Smooth muscle cell (in vitro differentiated cells): ENCODE data around the gene ZFP36L2. TPM values are rescaled to one million over a fixed set of nuclear protein-coding genes. Genes with fewer than 3 reads are reported as not detected.

Source experiments
- DNase-seq: peaks from one replicate; lab custom pipeline; 2025; ENCODE audit not compliant: unreplicated experiment; lab: John Stamatoyannopoulos, UW
- H2AFZ ChIP-seq: fragments of 200-600 bp; sonication (generic); 2 replicates; pipeline ENCODE4 v1.6.0; 2016; ENCODE audit warnings: antibody characterized with exemption, low read depth, mild to moderate bottlenecking
- H3F3A ChIP-seq: fragments of 200-600 bp; sonication (generic); 2 replicates; pipeline ENCODE4 v1.6.0; 2017; ENCODE audit warnings: antibody characterized with exemption, low read depth
- H3K27ac ChIP-seq: fragments of 200-600 bp; sonication (generic); 2 replicates; pipeline ENCODE4 v1.5.1; 2016; ENCODE audit warnings: low read depth, mild to moderate bottlenecking
- H3K27me3 ChIP-seq: fragments of 200-600 bp; sonication (generic); 2 replicates; pipeline ENCODE4 v1.6.1; 2016; ENCODE audit warnings: low read depth, mild to moderate bottlenecking
- H3K36me3 ChIP-seq: fragments of 200-600 bp; sonication (generic); 2 replicates; pipeline ENCODE4 v1.5.1; 2016; ENCODE audit warnings: low read depth
- H3K4me1 ChIP-seq: fragments of 200-600 bp; sonication (generic); 2 replicates; pipeline ENCODE4 v1.5.1; 2016; ENCODE audit warnings: low read depth
- H3K4me2 ChIP-seq: fragments of 200-600 bp; sonication (generic); 2 replicates; pipeline ENCODE4 v1.6.0; 2016; ENCODE audit warnings: mild to moderate bottlenecking
- H3K4me3 ChIP-seq: fragments of 200-600 bp; sonication (generic); 2 replicates; pipeline ENCODE4 v1.5.1; 2016; ENCODE audit warnings: mild to moderate bottlenecking
- H3K79me2 ChIP-seq: fragments of 200-600 bp; sonication (generic); 2 replicates; pipeline ENCODE4 v1.6.0; 2016; ENCODE audit warnings: low read depth, mild to moderate bottlenecking
- H3K9ac ChIP-seq: fragments of 200-600 bp; sonication (generic); 2 replicates; pipeline ENCODE4 v1.6.0; 2016; ENCODE audit warnings: low read depth
- H3K9me3 ChIP-seq: fragments of 200-600 bp; sonication (generic); replicated peaks from 2 replicates; pipeline ENCODE4 v1.5.1; 2016; ENCODE audit warnings: low read depth
- H4K20me1 ChIP-seq: fragments of 200-600 bp; sonication (generic); 2 replicates; pipeline ENCODE4 v1.6.0; 2016; ENCODE audit warnings: low read depth
- WGBS: methylation state at CpG from one replicate; pipeline ENCODE4 v1.1.7; 2016; ENCODE audit warnings: low lambda C conversion rate; 5-methylcytosine and 5-hydroxymethylcytosine counted together
- polyA plus RNA-seq: library from polyadenylated mRNA; unstranded; fragments of >200 nt; fragmentation: Nextera tagmentation; extraction: Ambion mirVana; gene quantifications from 2 replicates; pipeline ENCODE4 v1.2.1, GENCODE V29; 2016
- total RNA-seq: library from RNA; depleted of rRNA; stranded (reverse); fragments of >200 nt; gene quantifications from 2 replicates; pipeline ENCODE4 v1.2.3, GENCODE V29; 2014
- TF ChIP-seq, protein P1 (sequence below): fragments of 200-600 bp; sonication (generic); IDR thresholded peaks from 2 replicates; pipeline ENCODE4 v1.5.1; 2017; ENCODE audit warnings: borderline replicate concordance, mild to moderate bottlenecking, antibody characterized with exemption; ENCODE audit not compliant: insufficient read depth, poor library complexity, severe bottlenecking

The ZFP36L2 gene
- total and polyA plus RNA-seq, 2 experiments from 2014 or later = 7.1 to 25.8 TPM

DNA sequence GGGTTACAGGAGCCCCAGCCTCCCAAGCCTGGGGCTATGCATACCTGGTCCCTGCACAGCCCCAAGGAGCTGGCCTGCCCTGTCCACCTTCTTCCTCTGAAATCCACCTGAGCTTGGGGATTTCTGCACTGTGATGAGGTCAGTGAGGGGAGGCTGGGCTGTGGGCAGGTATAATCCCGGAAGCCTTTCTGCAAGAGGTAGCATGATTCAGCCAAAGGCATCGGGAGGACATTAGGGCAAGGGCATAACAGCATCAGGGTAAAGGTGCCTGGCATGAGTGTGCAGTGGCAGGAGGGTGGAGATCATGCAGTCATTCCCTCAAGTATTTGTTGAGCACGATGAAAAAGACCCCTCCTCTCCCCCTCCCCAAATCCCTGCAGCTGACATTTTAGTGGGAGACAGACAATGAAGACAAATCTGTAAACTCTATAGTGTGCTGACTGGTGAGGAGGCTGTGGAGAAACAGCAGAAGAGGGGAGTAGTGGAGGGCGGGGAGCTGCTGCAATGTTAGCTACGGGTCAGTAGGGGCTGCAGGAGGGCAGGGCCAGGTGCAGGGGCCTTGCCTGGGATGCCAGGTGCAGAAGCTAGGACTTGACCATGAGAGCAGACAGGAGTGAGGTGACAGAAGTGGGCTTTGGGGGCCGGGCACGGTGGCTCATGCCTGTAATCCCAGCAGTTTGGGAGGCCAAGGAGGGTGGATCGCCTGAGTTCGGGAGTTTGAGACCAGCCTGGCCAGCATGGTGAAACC, 18.7 kb downstream of the ZFP36L2 start:
- 86% methylated on average over 9 of the region's 9 CpGs for WGBS
- no peak overlapping the region for H2AFZ ChIP-seq
- H3K4me2 ChIP-seq = no peak overlapping the region

DNA sequence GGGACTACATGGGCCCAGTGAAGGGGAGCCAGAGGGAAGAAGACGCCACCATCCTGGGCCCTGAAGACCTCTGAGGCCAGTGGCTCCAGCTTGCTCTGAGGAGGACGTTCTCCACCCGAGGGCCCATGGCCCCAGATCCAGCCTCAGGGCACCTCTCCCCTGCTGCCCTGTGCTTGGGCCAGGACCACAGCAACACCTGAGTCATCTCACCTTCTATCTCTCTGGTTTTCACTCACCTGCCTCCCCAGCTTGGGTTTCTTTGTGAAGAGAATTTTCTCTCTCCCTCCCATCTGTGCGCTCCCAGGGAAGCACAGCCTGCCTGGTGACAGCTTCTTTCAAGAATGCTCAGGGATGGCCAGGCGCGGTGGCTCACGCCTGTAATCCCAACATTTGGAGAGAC, 19.8 kb downstream of the ZFP36L2 start:
- Histone ChIP-seq H3K4me3 (no peak overlapping the region), H4K20me1 (no peaks in the 10 kb centered on the region), H3K27me3 (no peaks in the 10 kb centered on the region), H3K4me1 (no peaks in the 10 kb centered on the region), H3F3A (no peaks in the 10 kb centered on the region), H2AFZ (no peak overlapping the region), H3K36me3 (no peaks in the 10 kb centered on the region), H3K4me2 (no peak overlapping the region), H3K27ac (no peak overlapping the region), H3K9ac (no peak overlapping the region), H3K9me3 (no peaks in the 10 kb centered on the region), H3K79me2 (no peaks in the 10 kb centered on the region)
- DNase-seq = no peak
- 71% methylated on average over 7 of the region's 7 CpGs for WGBS
- TF ChIP-seq, protein P1, sequence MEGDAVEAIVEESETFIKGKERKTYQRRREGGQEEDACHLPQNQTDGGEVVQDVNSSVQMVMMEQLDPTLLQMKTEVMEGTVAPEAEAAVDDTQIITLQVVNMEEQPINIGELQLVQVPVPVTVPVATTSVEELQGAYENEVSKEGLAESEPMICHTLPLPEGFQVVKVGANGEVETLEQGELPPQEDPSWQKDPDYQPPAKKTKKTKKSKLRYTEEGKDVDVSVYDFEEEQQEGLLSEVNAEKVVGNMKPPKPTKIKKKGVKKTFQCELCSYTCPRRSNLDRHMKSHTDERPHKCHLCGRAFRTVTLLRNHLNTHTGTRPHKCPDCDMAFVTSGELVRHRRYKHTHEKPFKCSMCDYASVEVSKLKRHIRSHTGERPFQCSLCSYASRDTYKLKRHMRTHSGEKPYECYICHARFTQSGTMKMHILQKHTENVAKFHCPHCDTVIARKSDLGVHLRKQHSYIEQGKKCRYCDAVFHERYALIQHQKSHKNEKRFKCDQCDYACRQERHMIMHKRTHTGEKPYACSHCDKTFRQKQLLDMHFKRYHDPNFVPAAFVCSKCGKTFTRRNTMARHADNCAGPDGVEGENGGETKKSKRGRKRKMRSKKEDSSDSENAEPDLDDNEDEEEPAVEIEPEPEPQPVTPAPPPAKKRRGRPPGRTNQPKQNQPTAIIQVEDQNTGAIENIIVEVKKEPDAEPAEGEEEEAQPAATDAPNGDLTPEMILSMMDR = no peak

More for the DNA sequence above, 18.7 kb downstream of the ZFP36L2 start:
- H3K4me3 ChIP-seq = no peak overlapping the region
- no peaks in the 10 kb centered on the region for H3K36me3 ChIP-seq
- H3K27me3 ChIP-seq = no peaks in the 10 kb centered on the region
- H3F3A ChIP-seq = no peaks in the 10 kb centered on the region
- H3K79me2 ChIP-seq = no peaks in the 10 kb centered on the region
- no peak overlapping the region for H3K27ac ChIP-seq
- DNase-seq = no peak
- TF ChIP-seq, protein P1 = no peak
- no peaks in the 10 kb centered on the region for H3K4me1 ChIP-seq
- no peak overlapping the region for H3K9ac ChIP-seq
- no peaks in the 10 kb centered on the region for H4K20me1 ChIP-seq
- H3K9me3 ChIP-seq = no peaks in the 10 kb centered on the region

DNA sequence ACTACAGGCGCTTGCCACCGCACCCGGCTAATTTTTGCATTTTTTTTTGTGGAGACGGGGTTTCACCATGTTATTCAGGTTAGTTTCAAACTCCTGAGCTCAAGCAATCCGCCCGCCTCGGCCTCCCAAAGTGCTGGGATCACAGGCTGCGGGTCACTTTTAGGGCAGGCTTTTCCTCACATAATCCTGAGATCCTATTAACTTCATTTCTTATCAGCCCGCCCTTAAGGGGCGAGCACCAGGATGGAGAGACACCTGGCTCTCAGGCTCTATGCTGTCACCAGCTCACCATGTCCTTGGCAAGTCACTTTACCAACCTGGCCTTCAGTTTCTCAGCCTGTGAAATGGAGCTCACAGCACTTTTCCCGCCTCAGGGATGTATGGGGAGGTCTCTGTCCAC, 23.0 kb downstream of the ZFP36L2 start:
- no peak overlapping the region for H3K4me2 ChIP-seq
- DNase-seq = no peak
- H3K9ac ChIP-seq = no peak overlapping the region
- H3K36me3 ChIP-seq = no peaks in the 10 kb centered on the region
- no peaks in the 10 kb centered on the region for H4K20me1 ChIP-seq
- H2AFZ ChIP-seq = no peak overlapping the region
- H3K4me3 ChIP-seq = no peak overlapping the region
- no peaks in the 10 kb centered on the region for H3K79me2 ChIP-seq
- no peaks in the 10 kb centered on the region for H3K27me3 ChIP-seq
- no peaks in the 10 kb centered on the region for H3K9me3 ChIP-seq
- WGBS = 98% methylated on average over 11 of the region's 11 CpGs
- H3F3A ChIP-seq = no peaks in the 10 kb centered on the region
- H3K4me1 ChIP-seq = no peaks in the 10 kb centered on the region
- TF ChIP-seq, protein P1 = no peak
- no peak overlapping the region for H3K27ac ChIP-seq

DNA sequence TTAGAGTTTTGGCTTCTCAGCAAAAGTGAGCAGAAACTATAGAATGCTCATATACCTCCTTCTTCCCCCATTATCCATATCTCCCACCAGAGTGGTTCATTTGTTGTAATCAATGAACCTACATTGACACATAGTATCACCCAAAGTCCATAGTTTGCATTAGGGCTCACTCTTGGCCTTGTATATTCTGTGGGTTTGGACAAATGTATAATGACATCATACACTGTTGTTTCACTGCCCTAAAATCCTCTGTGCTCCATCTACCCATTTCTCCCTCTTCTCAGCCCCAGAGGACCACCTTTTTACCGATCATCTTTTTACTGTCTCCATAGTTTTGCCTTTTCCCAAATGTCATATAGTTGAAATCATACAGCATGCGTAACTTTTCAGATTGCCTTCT, 24.1 kb downstream of the ZFP36L2 start:
- H3K79me2 ChIP-seq = no peaks in the 10 kb centered on the region
- TF ChIP-seq, protein P1 = no peak
- H3K9me3 ChIP-seq = no peaks in the 10 kb centered on the region
- H3K9ac ChIP-seq = no peak overlapping the region
- H2AFZ ChIP-seq = no peak overlapping the region
- H3K4me2 ChIP-seq = no peak overlapping the region
- 77% methylated on average over 2 of the region's 2 CpGs for WGBS
- no peaks in the 10 kb centered on the region for H3K27me3 ChIP-seq
- H3K4me1 ChIP-seq = no peaks in the 10 kb centered on the region
- no peak overlapping the region for H3K27ac ChIP-seq
- no peaks in the 10 kb centered on the region for H3F3A ChIP-seq
- no peaks in the 10 kb centered on the region for H3K36me3 ChIP-seq
- H4K20me1 ChIP-seq = no peaks in the 10 kb centered on the region
- no peak for DNase-seq
- no peak overlapping the region for H3K4me3 ChIP-seq
